HG02870 (cell line): Measurements from ENCODE around the gene PSMA1.
"Not testable (repeated sequence)": the region's sequence is repeated elsewhere in the genome, so short reads cannot be mapped to it uniquely, and the experiment has no call there.

Experiments
- ATAC-seq: cut with Tn5 transposase; IDR thresholded peaks from one replicate; pipeline ENCODE4 v1.9.1; 2021; ENCODE audit warnings: mild to moderate bottlenecking, moderate library complexity; ENCODE audit not compliant: unreplicated experiment

PSMA1 gene

GRCh38 chr11:14519917-14520746, at the start of gene PSMA1:
Gene PSMA1, minus strand, starts transcription at chr11:14520386. Its CDS starts 87 bp downstream, at chr11:14520299.
- peak; percentile 93 for ATAC-seq

GRCh38 chr11:14569516-14569915, 49.3 kb upstream of the PSMA1 start:
- ATAC-seq, result not testable (repeated sequence)

GRCh38 chr11:14567064-14567651, 47.0 kb upstream of the PSMA1 start:
- ATAC-seq, result no peak

GRCh38 chr11:14566331-14567063, 46.3 kb upstream of the PSMA1 start:
- ATAC-seq, result no peak

- ATAC-seq, result no peak
These were observed 45.7 kb upstream of the PSMA1 start for GRCh38 chr11:14565845-14566244.

- ATAC-seq, result no peak
These were observed 35.6 kb upstream of the PSMA1 start for GRCh38 chr11:14555818-14556217.

- ATAC-seq, result no peak
These were observed 34.8 kb upstream of the PSMA1 start for GRCh38 chr11:14554959-14555358.

- ATAC-seq, result no peak
These were observed 31.9 kb upstream of the PSMA1 start for GRCh38 chr11:14552089-14552488.

- no peak for ATAC-seq
These were observed 31.2 kb upstream of the PSMA1 start for GRCh38 chr11:14551380-14551779.

GRCh38 chr11:14549891-14550290, 29.7 kb upstream of the PSMA1 start:
- ATAC-seq, result no peak

GRCh38 chr11:14547440-14547839, 27.3 kb upstream of the PSMA1 start:
- no peak for ATAC-seq

- ATAC-seq, result no peak
These were observed 26.5 kb upstream of the PSMA1 start for GRCh38 chr11:14546672-14547071.

GRCh38 chr11:14544611-14545010, 24.4 kb upstream of the PSMA1 start:
- peak; percentile 83 for ATAC-seq

GRCh38 chr11:14543260-14543659, 23.1 kb upstream of the PSMA1 start:
- ATAC-seq, result no peak

- no peak for ATAC-seq
These were observed 22.1 kb upstream of the PSMA1 start for GRCh38 chr11:14542324-14542723.

GRCh38 chr11:14541192-14541947, 21.2 kb upstream of the PSMA1 start:
- no peak for ATAC-seq

- no peak for ATAC-seq
These were observed 19.8 kb upstream of the PSMA1 start for GRCh38 chr11:14539982-14540421.

GRCh38 chr11:14538926-14539554, 18.9 kb upstream of the PSMA1 start:
- ATAC-seq, result no peak

GRCh38 chr11:14538271-14538925, 18.2 kb upstream of the PSMA1 start:
- ATAC-seq, result no peak

GRCh38 chr11:14537134-14537599, 17.0 kb upstream of the PSMA1 start:
- ATAC-seq, result peak; percentile 62
